ENCODE results near the gene GPD1L.

GPD1L gene

DNA sequence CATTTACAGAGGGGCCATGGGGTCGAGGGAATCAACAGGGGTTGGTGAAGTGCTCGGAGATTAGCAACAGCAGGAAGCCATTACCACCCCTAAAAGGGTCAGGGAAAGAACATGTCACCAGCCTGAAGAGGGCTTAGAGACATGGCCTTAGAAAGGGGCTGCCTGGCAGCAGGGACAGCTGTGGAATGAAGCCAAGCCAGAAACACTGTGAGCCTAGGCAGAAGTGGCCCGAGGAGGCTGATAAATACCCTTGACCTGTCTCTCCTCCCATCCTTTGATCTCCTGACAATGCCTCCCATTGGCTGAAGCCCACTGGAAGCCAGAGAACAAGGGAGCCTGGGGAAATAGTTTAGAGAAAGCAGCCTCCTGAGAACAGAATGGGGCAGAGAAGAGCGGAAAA is 31.4 kb downstream of the GPD1L start:
- DNase-seq (ENCODE audit: low read depth): no peak

DNA sequence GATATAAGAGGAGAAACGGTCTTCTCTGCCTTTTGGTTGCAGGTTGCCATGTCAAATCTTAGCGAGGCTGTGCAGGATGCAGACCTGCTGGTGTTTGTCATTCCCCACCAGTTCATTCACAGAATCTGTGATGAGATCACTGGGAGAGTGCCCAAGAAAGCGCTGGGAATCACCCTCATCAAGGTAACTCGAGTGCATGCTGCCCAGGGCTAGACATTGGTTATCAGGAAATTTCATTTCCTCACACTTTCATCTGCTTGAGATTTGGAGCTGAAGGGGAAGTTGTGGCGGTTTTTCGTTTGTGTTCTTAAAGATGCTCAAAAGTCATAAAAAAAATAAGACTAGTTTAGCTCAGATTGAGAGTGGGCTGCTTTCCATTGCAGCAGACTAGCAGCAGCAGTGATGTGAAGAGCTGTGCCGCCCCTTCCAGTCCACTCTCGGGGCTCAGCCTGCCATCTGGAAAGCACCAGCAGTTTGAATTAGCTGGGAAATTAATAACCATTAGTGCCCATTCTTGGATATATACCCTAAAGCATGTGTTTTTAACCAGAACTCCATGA is 32.2 kb downstream of the GPD1L start:
- no peak for DNase-seq (ENCODE audit: low read depth)

DNA sequence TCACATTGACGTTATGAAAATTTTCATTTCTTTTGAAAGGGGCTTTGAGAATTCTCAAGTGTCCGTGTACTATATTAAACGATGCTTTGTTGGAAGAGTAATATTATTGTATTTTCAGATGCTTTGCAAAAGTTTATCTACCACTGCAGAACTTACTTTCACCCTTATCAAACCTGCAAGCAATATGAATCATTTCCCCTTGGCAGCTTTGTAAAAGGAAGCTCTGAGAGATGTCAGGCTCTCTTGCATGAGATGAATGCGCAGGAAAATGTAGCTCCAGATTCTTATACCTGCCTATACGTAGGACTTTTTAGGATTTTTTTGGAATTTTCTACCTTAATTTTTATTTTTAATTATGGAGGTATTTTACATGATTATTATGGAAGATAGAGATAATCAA is 34.5 kb downstream of the GPD1L start:
- no peak for DNase-seq (ENCODE audit: low read depth)

DNA sequence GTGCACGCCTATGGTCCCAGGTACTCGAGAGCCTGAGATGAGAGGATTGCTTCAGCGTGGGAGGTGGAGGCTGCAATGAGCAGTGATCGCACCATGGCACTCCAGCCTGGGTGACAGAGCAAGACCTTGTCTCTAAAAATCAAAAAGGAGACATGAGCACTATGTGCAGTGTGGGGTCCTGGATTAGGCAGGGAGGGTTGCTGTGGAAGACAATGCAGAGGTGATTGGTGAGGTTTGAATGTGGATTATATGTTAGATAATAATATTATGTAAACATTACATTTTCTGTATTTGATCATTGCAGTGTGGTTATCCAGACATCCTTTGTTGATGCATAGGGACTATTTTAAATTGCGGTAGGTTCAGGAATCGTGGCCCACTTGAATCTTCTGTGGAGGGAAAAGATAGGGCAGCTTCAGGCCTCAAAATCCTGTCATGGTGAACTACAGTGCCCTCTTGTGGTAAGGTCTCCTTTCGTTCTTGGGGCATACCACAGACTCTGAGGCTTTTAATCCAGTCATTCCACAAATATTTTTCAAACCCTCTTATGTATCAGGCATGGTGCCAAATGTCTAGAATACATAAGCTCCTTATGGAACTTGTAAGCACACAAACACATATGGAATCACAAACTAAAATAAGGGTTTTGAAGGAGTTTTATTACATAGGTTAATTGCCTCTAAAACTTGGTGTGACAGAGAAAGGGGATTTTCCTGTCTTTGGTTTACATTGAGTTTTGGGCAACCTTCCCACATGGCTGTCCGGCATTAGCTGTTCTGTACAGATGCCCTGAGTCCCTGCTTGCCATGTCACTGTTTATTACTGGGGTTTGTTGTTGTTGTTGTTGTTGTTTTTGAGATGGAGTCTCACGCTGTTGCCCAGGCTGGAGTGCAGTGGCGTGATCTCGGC is 37.7 kb downstream of the GPD1L start:
- DNase-seq (ENCODE audit: low read depth): peak; percentile 6

DNA sequence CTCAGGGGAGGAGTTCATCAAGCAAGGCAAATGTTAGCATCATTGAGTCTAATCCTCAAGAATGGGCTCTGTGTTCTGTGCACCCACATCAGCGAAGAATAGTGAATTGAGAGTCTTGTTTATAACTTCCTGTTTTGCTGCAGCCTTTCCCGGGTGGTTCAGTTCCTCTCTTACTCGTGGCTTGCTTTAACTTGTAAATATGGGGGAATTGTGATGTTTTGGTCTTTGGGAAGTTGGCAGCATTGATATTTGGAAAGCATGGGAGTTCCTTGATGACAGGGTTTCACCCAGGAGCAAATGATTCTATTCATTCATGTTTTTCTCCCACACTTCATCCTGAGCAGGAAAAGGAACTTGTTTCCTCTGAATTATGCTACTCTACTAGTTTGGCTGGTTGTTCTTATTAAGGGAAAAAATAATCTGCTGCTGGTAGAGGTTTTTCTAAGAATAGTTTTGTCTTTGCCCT is 40.4 kb downstream of the GPD1L start:
- DNase-seq (ENCODE audit: low read depth): no peak

DNA sequence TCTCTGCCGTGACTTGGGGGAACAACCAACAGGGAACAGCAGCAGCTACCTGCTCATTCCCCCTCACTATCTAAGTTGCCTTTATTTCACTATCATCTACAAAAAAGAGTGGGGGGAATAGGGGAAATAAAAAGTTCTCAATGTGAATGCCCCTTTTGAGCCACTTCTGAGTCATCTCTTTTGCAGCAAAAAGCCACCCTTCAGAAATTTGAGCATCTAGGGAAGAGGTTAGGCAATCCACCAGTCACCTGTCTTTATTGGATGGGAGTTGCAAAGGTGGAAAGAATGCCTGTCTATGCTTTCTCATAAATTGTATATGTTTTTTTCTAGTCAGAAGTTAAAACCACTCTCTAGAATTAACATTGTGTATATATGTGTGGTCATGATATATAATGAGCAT is 41.1 kb downstream of the GPD1L start:
- DNase-seq (ENCODE audit: low read depth): no peak

DNA sequence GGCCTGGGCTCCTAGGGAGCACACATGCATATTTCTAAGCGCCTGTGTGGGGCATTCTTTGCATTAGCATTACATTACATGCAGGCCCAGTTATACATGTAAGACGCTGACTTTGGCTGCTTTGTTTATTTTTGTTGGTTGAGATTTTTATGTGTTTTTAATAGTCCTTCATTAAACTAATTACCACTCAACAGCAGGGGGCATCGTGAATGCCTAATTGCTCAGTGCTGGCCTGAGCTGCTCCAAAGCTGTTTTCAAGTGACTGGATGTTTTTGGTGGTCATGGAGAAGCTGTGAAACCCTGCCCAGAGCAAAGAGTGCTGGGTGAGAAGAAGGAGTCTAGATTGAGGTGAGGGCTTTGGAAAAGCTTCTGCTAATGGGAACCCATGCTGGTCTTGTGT is 41.5 kb downstream of the GPD1L start:
- DNase-seq (ENCODE audit: low read depth): no peak

DNA sequence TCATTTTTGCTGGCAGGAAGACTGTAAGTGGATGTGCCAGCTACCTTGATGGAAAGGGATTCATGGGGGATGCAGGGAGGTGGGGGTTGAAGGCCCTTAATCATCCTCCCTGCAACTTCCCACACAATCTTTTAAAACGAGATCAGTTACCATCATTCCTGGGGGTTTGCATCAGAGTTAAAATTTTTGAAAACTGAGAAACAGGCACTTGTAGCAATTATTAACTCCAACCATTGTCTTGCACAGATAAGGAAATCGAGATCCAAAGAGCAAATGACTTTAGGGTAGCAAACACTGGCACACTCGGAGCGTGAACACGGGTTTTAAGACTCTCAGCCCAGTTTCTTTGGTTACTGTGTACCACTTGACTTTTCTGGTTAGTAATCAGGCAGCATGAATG is 41.9 kb downstream of the GPD1L start:
- DNase-seq (ENCODE audit: low read depth): no peak

DNA sequence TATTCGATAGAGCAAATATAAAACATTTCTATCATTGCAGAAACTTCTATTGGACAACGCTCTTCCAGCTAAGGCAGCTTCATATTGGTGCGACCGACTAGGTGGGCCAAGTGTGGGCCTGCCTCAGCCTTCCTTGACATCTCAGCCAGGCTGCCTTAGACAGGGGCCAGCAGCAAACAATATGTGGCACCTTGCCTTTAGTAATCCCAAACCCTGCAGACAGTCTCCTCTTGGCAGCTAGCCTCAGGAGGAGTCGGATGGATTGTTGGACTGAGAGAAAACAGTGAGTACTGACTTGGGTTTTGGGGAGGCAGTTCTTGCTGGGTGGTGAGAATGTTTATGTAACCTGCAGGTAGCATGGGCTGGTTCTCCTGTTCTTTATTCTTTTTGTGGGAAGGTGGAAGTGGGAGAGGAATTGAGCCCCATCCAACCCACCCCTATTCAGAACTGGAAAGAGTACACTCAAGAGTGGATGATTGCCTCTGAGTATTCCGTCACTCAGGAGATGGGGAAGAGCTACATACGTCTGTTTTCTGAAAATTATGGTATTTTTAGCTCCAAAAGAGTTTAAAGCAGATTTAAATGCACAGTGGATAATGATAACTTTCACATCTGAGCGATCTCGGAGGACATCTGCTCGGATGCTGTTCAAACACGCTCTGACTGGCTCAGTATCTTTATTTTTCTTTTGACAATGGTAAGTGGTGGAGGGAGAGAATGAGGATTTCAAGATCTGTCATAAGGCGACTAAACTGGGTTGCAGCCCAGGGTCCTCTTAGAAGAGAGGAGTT is 47.2 kb downstream of the GPD1L start:
- no peak for DNase-seq (ENCODE audit: low read depth)

DNA sequence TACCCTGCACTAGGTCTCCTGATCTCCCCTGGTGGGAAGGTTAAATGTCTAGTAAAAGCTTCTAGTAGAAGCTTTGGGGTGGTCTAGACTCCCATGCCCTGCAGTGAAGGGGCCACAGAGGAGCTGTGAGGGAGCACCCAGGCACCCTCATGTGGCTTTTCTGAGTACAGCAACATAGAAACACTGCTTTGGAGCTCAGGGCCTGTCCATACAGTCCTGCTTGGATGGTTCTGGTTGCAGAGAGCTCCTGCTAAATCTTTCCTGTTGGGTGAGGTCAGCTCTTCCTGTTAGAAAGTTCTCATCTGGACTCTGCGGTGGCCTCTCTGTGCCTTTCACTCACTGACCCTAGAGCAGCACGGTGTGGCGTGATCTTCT is 47.8 kb downstream of the GPD1L start:
- no peak for DNase-seq (ENCODE audit: low read depth)

DNA sequence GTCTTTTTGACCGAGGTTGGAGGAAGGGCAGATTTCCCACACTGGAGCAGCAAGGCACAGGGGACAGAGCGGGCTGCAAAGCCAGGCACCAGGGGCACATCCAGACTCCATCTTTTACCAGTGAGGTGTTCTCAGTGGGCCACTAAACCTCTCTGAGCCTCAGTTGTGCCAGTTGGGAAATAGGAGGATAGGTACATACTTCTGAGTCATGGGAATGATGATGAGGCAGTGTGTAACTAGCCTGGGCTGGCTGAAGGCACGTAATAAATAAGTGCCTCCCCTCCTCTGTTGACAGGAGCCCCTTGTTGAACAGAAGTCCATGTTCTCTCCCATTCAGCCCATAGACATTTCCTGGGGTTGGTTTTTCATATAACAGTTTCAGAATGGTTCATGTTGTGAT is 48.7 kb downstream of the GPD1L start:
- DNase-seq (ENCODE audit: low read depth): no peak

DNA sequence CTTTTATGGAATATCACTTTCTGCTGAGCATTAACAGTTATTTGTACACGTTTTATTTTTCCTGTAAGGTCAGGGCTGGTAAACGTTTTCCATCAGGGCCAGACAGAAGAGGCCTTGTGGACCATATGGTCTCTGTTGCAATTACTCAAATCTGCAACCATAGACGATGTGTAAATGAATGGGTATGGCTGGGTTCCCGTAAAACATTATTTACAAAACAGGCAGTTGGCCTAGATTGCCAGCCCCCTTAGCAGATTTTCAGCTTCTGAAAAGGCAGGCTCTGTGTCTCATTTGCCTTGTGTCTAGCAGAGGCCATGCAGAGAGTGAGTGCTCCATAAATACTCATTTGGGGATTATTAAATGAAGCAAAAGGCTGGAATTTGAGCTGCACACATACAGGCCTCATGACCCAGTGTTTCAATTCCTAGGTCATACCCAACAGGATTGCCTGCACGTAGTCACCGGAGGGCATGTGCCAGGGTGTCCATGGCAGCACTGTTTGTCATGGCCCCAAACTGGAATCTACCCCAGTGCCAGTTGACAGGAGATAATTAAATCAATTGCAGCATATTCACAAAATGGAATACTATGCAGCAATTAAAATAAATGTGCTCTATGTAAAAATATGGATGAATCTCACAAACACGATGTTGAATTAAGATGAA is 51.3 kb downstream of the GPD1L start:
- no peak for DNase-seq (ENCODE audit: low read depth)

DNA sequence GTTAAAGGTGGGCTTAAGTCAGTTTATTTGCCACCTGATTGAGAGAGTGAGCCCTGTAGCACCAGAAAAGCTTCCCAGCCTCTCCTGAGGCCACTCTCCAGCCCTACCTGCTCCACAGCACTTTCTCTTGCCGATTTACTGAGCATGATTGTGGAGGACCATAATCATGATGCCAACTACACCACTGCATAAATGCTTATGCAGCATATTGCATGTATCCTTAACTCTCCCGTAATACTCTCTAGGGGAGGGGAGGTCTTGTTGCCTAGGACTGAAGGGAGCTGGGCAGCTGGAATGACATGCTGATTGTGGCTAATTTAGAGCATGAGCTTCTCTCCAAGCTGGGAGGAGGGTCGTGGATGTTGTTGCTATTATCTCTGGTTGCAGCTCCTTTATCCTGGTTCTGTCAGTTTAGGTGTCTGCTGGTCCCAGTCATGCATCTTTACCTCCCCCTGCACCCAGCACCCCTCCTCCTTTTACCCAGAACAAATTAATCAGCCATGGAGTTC is 54.3 kb downstream of the GPD1L start:
- no peak for DNase-seq (ENCODE audit: low read depth)

DNA sequence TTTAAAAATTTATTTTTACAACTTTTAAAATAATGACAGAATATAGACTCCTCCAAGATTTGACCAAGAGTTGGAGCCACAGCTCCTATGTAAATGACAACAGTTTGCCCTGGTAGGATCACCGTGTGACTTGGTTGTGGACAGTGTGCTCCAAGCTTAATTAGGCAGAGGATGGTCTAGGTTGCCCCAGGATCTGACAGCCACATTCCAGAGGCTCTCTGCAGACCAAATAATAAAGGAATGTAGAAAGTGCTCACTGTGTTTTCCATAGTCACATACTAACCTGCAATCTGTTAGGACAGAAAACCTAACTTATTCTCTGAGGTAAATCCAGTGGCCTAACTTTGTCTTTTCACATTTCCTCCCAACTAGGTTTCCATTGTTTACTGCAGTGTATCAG is 59.0 kb downstream of the GPD1L start:
- no peak for DNase-seq (ENCODE audit: low read depth)

DNA sequence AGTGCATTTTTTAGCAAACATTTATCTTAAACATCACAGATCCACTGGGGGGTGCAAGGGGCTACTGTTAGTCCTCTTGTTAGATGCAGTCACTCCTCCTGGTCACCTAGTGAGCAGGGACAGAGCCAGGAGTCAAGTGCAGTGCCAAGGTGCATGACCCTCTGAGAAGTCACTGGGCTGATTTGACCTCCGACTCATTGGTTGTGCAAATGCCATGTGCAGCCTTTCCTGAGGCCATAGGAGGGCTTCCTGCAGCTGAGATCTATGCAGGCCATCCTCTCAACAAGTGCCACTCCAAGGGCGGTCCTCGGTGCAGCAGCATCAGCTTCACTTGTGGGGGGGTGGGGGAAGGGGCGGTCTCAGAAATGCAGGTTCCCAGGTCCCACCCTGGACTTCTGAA is 60.2 kb downstream of the GPD1L start:
- no peak for DNase-seq (ENCODE audit: low read depth)

DNA sequence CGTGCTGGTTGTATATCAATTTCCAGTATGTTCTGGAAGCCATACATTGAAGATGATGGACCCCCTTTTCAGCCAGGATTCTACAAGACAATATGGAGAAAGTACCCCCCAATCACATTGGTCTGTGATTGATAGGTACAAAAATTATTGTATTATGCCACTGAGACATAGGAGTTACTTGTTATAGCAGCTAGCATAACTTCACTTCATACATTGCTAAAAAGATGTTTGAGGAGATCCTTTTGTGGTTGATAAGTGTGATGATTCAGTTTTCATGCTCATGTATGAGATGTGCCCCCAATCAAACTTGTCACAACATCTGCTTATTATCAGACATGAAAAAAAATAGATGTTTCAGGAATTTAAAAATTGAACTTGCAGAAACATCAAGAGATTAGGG is 66.0 kb downstream of the GPD1L start:
- DNase-seq (ENCODE audit: low read depth): no peak

DNA sequence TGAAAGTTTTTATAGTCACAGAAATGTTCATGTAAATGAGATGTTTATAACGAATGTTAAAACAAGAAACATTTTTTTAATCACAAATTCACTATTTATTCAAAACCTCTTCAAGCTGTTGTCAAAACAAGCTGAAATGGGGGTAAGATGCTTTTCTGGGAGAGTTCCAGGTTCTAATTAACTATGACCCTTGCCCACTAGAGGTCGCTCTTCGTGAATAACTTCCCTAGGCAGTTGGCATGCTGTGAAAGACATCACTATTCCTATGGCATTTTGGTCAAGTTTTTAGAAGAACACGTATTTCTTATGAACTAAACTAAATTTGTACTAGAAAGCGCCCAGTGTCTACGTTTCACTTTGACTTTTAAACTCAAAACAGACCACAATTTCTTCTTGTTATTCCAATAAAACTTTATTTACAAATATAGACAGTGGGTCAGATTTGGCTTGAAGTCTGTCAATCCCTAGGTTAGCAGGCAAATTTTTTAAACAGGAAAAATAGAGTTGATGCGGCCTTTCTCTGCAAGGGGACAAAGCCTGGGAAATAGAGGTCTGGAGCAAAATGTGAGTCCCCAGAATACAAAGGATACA is 69.3 kb downstream of the GPD1L start:
- no peak for DNase-seq (ENCODE audit: low read depth)

DNA sequence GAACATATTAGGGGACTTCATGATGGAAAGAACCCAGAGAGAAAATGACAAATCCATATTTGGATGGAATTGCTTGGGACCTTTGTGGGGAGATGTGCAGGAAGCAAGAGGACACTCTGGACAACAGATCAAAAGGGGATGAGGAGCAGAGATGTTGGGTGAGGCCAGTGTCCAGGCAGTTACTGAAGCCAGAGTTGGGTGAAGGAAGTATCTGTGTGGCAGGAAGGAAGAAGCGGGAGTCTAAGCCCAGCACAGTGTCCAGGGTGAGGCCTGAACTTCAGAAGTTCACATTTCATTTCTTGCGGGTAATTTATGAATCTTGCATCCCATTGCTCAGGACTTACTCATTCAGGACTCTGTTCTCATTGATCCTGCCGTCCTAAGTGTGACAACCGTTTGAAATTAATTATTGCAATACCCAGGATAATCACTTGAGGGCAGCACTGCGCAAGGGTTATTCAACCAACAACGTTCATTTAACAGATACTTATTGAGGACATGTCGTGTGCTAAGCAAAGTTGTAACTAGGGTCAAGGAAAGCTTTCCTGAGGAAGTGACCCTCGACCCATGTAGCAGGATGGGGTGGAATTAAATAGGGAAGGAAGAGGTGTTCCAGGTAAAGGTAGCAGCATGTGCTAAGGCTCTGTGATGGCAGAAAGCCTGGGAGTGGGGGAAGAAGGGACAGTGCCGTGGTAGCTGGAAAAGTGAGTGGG is 70.7 kb downstream of the GPD1L start:
- DNase-seq (ENCODE audit: low read depth): peak; percentile 17

DNA sequence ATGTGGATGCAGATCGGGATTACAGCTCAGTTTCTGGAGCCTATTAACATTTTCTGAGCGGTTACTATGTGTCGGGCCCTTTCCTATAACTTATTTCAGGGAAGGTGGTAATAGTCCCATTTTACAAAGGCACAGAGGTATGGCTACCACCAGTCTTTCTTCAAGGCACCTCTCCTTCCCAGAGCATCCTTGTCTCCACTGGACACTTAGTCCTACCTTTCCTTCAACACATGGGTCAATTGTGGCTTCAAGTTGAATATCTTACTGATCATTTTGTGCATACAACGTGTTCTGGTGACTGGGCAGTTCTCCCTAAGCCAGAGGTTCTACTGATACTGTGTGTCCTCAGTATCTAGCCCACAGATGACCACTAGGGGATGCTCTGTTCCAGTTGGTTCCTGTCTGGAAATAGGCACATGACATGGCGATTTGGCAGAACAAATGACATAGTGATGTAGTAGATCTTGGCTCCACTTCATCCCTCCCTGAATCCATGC is 71.3 kb downstream of the GPD1L start:
- DNase-seq (ENCODE audit: low read depth): peak; percentile 6

DNA sequence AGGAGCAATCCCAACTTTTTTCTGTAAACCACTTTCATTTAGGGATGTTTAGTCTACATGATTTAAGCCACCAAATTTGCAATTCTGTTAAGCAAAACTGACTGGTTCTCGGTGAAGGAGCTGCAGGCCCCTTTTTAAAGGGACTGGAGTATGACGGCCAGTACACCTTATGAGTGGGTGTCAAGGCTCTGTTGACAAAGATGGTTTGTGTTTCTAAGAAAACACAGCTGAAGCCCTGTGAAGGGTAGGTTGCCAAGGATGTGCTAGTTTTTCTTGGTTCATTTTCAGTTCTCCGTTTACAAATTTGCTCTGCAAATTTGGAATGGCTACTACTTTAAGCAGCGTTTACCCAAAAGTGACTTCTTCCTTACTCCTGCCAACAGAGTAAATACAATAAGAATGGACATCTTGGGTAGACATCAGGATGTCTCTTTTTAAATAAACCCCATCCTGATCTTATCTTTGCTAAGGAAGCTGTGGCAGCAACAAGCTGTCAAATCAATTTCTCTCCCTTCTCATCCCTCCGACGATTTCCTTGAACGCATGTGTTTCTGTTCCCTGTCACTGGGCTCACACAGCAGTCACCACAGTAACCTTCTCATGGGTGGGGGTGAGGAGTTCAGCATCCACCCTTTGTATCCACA is 73.8 kb downstream of the GPD1L start:
- DNase-seq (ENCODE audit: low read depth): no peak

Data from activated T-helper 9 cell treated with anti-CD3 and anti-CD28 coated beads, Interleukin-2, amount 50 U/mL, for 16 hours (primary cell).